ENCODE results near the gene CLEC7A. TPM values are rescaled to one million over a fixed set of nuclear protein-coding genes. Genes with fewer than 3 reads are reported as not detected.

The CLEC7A gene
- total RNA-seq, 1 experiment from 2014 or later: not detected

- Histone ChIP-seq H3K4me2 (ENCODE audit: insufficient read depth, insufficient read length, low read length) (no peak within 1 kb of the TSS), H4K8ac (replicated peaks; ENCODE audit: insufficient read length, low read depth, low read length) (no peak within 1 kb of the TSS), H3K27ac (ENCODE audit: insufficient read length, low read depth, low read length) (no peak within 1 kb of the TSS), H4K20me1 (ENCODE audit: control insufficient read depth, insufficient read depth, insufficient read length) (no peaks in the 10 kb centered on the region), H2BK5ac (ENCODE audit: insufficient read length, low read length) (no peak within 1 kb of the TSS), H3K56ac (ENCODE audit: insufficient read length, low read depth, low read length) (no peak within 1 kb of the TSS), H3K27me3 (ENCODE audit: insufficient read depth, low read length) (no peaks in the 10 kb centered on the region), H3K79me1 (ENCODE audit: insufficient read depth, low read depth, low read length, poor library complexity, severe bottlenecking) (no peaks in the 10 kb centered on the region), H3T11ph (ENCODE audit: low read length) (no peak within 1 kb of the TSS), H2BK12ac (ENCODE audit: insufficient read length, low read depth, low read length) (no peak within 1 kb of the TSS), H2AK5ac (ENCODE audit: insufficient read length, low read length) (no peak within 1 kb of the TSS), H2BK15ac (ENCODE audit: low read depth, low read length) (no peak within 1 kb of the TSS), H2AFZ (ENCODE audit: low read length) (no peak within 1 kb of the TSS), H3K79me2 (ENCODE audit: insufficient read depth, low read length) (no peaks in the 10 kb centered on the region), H3K4ac (ENCODE audit: low read depth, low read length) (no peak within 1 kb of the TSS), H3K23me2 (ENCODE audit: insufficient read length, low read depth, low read length, poor library complexity, severe bottlenecking) (no peaks in the 10 kb centered on the region), H2BK20ac (ENCODE audit: low read depth, low read length, poor library complexity, severe bottlenecking) (no peak within 1 kb of the TSS), H3K9ac (ENCODE audit: extremely low read depth, insufficient read length, low read length) (no peak within 1 kb of the TSS), H3K18ac (ENCODE audit: insufficient read length, low read depth, low read length) (no peak within 1 kb of the TSS), H2BK120ac (ENCODE audit: low read depth, low read length, poor library complexity, severe bottlenecking) (no peak within 1 kb of the TSS), H4K91ac (ENCODE audit: insufficient read length, low read depth, low read length) (no peak within 1 kb of the TSS), H4K5ac (ENCODE audit: insufficient read length, low read depth, low read length) (no peak within 1 kb of the TSS), H3K14ac (ENCODE audit: insufficient read depth, low read length) (no peak within 1 kb of the TSS), H3K4me1 (ENCODE audit: insufficient read depth, low read length) (no peaks in the 10 kb centered on the region), H3K9me3 (ENCODE audit: control insufficient read depth, low read depth, low read length) (no peaks in the 10 kb centered on the region), H3K23ac (ENCODE audit: insufficient read length, low read depth, low read length) (no peak within 1 kb of the TSS)
- DNase-seq: no peak
- WGBS (ENCODE audit: extremely low coverage, insufficient read length, low lambda C conversion rate): no CpG with 5 or more reads among the region's 7 CpGs
- Mint-ChIP-seq H3K4me1 (no peaks in the 10 kb centered on the region), H3K27me3 (ENCODE audit: low read depth) (no peaks in the 10 kb centered on the region), H3K27ac (no peak within 1 kb of the TSS), H3K4me3 (no peak within 1 kb of the TSS), H3K9me3 (no peaks in the 10 kb centered on the region), H3K36me3 (ENCODE audit: insufficient read depth in 1 of 3, low read depth in 3 of 3) (no peaks in the 10 kb centered on the region; a peak in 1 of 7 replicates)
- TF ChIP-seq, protein P1, sequence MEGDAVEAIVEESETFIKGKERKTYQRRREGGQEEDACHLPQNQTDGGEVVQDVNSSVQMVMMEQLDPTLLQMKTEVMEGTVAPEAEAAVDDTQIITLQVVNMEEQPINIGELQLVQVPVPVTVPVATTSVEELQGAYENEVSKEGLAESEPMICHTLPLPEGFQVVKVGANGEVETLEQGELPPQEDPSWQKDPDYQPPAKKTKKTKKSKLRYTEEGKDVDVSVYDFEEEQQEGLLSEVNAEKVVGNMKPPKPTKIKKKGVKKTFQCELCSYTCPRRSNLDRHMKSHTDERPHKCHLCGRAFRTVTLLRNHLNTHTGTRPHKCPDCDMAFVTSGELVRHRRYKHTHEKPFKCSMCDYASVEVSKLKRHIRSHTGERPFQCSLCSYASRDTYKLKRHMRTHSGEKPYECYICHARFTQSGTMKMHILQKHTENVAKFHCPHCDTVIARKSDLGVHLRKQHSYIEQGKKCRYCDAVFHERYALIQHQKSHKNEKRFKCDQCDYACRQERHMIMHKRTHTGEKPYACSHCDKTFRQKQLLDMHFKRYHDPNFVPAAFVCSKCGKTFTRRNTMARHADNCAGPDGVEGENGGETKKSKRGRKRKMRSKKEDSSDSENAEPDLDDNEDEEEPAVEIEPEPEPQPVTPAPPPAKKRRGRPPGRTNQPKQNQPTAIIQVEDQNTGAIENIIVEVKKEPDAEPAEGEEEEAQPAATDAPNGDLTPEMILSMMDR (conservative IDR thresholded peaks at IDR 0.05): no peak
These were observed 42.2 kb upstream of the CLEC7A start, which contains the start of gene OLR1 for GRCh38 chr12:10171973-10172728. OLR1 (minus strand) TSS chr12:10172132; CDS start chr12:10172077, 55 bp downstream.
